HG02840 (cell line): ENCODE data around the gene WBP2NL.

Source experiments
- ATAC-seq: cut with Tn5 transposase; IDR thresholded peaks from one replicate; pipeline ENCODE4 v1.9.1; 2021; ENCODE audit warnings: mild to moderate bottlenecking, moderate library complexity, moderate number of reproducible peaks; ENCODE audit not compliant: unreplicated experiment, low FRiP score

WBP2NL gene

GRCh38 chr22:42022162-42022847, 23.7 kb downstream of the WBP2NL start:
- no peak for ATAC-seq

GRCh38 chr22:42025421-42025820, 26.8 kb downstream of the WBP2NL start:
- no peak for ATAC-seq

GRCh38 chr22:42026705-42027104, 28.1 kb downstream of the WBP2NL start:
- no peak for ATAC-seq

DNA sequence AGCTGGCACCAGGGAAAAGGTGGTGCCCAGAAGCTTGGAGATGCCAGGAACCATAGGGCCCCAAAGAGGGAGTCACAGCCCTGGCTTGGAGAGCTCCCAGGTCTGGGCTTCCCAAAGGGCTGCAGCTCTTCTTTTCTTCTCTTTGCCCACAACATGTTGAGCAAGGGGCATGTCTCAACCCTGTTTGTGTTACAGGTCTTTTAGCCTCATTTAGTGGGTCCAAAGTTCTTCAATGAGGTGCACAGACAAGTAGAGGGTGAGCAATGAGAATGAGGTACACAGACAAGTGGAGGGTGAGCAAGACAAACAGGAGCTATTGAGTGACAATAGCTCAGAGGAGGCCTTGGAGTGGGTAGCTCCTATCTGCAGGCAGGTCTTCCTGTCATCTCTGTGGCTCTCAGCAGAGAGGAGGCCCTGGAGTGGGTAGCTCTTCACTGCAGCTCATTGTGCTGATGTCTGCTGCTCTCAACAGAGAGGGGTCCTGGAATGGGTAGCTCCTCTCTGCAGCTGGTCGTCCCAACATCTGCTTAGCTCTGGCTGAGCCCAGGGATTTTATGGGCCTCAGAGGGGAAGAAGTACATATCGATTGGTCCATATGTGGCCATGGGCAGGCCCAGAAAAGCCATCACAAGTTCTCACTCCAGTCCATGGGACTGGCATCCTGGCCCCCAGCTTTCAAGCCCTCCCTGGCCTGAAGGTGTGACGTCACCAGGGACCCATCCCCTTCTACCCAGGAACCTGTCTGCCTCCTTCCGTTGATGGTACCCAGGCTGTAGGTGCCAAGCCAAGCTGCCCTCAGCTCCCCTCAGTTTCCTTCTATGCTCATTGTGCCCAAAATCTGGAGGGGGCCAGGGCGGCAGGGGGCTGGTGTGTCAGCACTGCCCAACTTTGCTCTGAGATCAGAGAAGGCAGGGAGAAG, 34.9 kb downstream of the WBP2NL start:
- ATAC-seq, result no peak

- ATAC-seq, result no peak
Observed at GRCh38 chr22:42035256-42035655, 36.7 kb downstream of the WBP2NL start.

- no peak for ATAC-seq
Observed at GRCh38 chr22:42039271-42039670, 40.7 kb downstream of the WBP2NL start.

DNA sequence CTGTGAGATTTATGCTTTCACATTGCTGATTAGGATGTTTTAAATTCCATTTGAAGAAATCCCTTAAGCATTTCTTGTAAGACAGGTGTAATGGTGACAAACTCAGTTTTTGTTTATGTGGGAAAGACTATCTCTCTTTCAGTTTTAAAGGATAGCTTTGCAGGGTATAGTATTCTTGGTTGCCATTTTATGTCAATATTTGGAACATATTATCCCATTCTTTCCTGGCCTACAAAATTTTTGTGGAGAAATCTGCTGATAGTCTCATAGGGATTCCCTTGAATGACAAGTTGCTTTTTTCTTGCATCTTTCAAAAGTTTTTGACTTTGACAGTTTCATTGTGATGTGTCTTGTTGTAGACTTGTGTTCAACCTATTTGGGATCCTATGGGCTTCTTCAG, 43.2 kb downstream of the WBP2NL start:
- no peak for ATAC-seq

- ATAC-seq, result no peak
Observed at GRCh38 chr22:42050641-42051180, 52.1 kb downstream of the WBP2NL start.

DNA sequence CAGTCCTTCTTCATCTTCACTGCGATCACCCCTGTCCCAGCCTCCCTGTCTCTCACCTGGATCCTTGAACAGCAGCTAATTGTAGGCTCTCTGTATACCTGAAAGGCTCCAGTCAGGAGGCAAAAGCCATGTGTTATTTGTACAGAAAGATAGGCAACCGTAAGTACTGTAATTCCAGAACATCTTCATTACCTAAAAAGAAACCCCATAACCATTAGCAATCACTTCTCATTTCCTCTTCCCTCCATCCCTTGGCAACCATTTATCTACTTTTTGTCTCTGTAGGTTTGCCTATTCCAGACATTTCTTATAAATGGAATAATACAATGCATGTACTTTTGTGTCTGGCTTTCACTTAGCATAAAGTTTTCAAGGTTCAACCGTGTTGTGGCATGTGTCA, 54.2 kb downstream of the WBP2NL start:
- ATAC-seq, result no peak

DNA sequence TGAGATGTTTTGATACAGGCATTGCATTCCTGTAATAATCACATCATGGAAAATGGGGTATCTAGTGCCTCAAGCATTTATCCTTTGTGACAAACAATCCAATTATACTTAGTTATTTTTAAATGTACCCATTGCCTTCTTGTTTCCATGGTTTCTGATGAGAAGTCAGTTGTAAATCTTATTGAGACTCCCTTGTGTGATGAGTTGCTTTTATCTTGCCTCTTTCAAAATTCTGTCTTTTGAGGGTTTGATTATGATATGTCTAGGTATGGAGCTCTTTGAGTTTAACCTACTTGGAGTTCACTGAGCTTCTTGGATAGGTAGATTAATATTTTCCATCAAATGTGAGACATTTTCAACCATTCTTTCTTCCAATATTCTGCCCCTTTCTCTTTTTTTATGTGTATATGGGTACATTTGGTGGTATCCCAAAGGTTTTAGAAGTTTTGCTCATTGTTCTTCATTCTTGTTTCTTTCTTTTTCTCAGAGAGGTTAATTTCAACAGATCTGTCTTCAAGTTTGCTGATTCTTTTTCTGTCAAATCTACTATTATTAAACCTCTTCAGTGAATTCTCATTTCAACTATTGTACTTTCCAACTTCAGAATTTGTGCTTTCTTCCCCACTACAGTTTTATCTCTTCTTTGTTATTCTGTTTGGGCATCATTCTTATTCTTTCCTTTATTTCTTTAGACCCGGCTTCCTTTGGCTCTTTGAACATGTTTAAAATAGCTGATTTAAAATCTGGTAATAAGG, 58.3 kb downstream of the WBP2NL start:
- ATAC-seq, result no peak

- ATAC-seq, result no peak
Observed at GRCh38 chr22:42060489-42060888, 61.9 kb downstream of the WBP2NL start.

DNA sequence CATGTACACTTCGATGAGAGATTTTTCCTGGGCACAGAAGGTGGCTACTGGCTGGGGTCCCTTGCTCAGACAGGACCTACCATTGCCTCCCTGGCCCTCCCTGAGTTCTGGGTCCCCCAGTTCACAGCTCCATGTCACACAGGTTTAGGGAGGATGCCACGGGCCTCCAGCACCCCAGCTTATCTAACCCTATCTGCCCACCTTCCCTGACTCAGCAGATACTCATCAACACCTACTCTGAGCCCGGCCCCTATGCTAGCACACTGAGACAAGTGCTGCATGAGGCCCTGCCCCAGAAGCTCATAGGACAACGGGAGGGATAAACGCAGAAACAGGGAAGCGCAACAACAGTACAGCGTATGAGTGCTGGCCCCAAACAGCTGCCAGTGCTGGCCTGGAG, 62.5 kb downstream of the WBP2NL start:
- no peak for ATAC-seq

DNA sequence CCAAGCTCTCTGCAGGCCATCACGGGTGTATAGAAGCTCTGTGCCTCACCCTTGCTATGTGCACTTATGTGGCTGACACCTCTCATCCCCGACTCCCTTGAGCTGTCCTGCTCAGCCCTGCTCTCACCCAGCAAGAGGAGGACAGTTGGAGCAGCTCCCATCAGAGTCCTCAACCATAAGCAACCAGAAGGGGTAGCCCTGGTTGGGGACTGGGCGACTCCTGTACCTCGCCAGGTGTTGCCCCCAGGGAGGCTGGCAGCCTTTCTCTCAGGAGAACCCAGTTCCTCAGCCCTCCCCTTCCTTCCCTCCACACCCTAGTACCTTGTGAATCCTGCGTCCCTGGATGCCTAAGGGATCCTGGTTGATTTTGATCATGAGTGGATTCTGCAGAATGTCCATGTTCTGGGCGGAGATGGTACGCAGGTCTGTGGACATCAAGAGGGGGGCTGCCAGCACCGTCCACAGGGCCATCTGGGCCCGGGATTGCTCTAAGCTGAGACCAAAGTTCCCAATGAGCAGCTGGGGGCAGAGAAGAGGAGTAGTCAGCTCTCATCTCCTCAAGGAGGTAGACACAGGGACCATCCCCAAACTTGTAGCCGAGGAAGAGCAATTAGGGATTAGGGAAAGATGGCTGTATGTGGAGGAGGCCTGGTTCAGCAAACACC, 64.0 kb downstream of the WBP2NL start:
- ATAC-seq, result no peak

- no peak for ATAC-seq
Observed at GRCh38 chr22:42064629-42065028, 66.0 kb downstream of the WBP2NL start.

GRCh38 chr22:42065438-42066125, 67.0 kb downstream of the WBP2NL start:
- no peak for ATAC-seq

DNA sequence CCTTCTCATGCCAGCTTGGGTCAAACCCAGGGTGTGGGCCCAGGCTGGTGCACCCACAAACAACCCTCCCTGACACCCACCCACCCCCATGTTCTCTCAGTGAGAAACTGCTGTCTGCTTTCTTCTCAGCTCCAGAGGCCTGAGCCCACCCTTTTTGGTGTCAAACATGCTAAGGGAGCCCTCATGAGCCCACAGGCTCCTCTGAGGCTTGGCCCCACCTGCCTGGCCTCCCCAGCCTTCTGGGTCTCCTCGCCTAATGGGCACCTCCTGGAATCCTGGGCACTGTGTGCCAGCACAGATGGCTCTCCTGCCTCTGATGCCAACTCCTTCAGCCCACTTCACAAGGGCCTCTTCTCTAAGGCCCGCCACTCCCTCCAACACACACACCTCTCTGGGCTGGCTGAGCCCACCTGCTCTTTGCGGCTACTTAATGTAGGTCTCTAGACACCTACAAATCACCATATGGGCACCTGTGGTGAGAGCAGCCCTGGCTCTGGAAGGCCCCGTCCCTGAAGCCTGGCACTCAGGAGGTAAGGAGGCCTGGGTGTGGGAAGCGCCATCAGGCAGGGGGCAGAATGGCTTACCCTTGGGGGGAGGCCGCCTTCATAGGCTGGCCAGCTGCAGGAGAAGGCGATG, 67.7 kb downstream of the WBP2NL start:
- no peak for ATAC-seq

DNA sequence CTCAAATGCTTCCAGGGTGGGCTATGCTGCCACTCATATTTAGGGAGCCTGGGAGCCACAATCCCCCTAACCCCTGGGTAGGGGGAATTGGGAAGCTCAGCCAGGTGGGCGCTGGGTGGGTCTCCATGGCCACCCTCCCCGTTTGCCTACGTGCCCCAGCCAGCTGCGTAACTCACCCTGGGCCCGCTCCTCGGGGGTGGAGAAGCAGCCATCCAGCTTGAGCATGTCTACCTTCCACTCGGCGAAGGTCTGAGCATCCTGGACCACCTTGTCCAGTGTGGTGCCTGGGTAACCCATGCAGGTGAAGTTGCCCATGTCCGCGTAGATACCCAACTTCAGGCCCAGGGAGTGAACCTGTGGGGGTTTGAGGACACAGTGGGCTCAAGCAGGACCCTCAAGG, 68.3 kb downstream of the WBP2NL start:
- ATAC-seq, result no peak

DNA sequence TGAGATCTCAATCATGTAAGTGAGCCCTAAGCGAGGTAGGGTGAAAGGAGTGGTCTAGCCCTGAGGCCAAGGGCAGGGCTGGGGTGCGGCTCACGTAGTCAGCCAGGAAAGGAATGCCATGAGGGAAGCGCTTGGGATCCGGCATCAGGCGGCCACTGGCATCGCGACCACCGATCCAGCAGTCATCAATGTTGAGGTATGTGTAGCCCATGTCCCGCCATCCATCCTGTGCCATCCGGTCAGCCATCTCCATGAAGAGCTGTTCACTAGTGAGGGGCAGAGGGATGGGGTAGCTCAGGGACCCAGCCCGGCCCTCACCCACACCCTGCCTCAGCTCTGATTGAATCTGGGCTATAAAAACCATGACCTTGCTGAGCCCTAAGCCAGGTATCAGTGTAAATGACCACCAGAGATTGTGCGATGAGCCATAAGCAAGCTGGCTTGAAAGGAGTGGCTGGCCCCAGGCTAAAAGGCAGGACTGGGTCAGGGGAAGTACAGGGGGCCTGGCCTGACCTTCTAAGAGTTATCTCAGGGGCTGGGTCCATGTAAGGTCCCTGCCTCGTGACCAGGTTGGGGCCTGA, 69.2 kb downstream of the WBP2NL start:
- no peak for ATAC-seq

DNA sequence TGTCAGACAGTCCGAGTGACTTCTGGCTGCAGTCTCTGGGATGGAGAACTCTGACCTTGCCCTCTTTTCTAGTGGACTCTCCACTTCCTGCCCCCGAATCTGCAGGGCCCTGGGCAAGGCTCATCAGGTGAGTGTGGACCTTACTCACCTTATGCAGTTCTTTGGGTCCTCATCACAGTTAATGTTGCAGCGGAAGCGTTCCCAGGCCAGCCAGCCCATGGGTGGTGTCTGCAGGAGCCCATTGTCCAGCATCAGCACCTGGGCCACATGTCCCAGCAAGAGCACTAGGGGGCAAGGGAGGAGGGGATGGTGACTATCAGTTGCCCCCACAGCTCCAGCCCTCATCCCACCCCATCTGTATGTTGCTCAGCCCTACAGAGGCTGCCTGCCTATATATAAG, 69.7 kb downstream of the WBP2NL start:
- no peak for ATAC-seq
